Measurements from ENCODE around the gene TMEM179B. TPM values are rescaled to one million over a fixed set of nuclear protein-coding genes. Genes with fewer than 3 reads are reported as not detected.
"Not testable (repeated sequence)": the region's sequence is repeated elsewhere in the genome, so short reads cannot be mapped to it uniquely, and the experiment has no call there.

Gene TMEM179B, protein sequence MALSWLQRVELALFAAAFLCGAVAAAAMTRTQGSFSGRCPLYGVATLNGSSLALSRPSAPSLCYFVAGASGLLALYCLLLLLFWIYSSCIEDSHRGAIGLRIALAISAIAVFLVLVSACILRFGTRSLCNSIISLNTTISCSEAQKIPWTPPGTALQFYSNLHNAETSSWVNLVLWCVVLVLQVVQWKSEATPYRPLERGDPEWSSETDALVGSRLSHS
- 26.3 TPM for total RNA-seq
- 100 to 1,000 TPM; 129 to 172 (median 152) TPM for polyA plus RNA-seq

DNA sequence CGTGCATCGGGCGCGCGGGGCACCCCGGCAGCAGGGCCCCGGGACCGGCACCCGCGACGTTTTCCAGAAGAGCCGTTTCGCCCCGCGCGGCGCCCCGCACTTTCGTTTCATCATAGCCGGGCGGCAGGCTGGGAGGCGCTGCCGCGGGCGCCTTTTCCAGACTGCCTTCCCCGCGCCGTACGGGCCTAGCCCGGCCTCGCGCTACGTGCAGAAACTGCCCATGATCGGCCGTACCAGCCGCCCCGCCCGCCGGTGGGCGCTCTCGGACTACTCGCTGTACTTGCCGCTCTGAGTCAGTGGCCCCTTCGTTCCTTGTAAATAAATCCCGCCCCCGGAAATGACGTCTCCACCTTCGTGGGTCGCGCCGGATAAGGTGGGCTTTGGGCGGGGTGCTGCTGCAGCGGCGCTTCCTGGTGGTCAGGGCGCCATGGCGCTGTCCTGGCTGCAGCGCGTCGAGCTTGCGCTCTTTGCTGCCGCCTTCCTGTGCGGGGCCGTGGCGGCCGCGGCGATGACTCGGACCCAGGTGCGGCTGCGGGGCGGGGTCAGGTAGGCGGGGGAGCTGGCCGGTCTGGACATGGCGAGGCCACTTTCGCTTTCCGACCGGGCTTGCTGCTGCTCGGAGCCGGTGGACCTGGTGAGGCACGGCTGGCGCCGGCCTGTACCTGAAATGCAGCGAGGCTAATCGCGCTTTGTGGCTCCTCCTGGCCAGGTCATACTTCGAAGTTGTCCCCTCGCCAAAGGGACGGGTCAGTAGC lies at the start of gene TMEM179B:
Gene TMEM179B, plus strand, starts transcription at position 398 of the 755 bp plus-strand sequence. Its CDS starts 30 bp downstream, at position 428.
- H3K9me3 Mint-ChIP-seq: no peaks in the 10 kb centered on the region
- Histone ChIP-seq H3K9me3 (ENCODE audit: control insufficient read depth in 2 of 2, low read length in 2 of 2) (no peaks in the 10 kb centered on the region), H3K4me1 (ENCODE audit: control insufficient read depth, insufficient read depth, low read length, poor library complexity, severe bottlenecking) (peaks cover 46% of the 10 kb centered on the region), H3K27me3 (ENCODE audit: control insufficient read depth, insufficient read depth, low read length) (no peaks in the 10 kb centered on the region), H3K27ac (ENCODE audit: insufficient read depth, low read length, poor library complexity, severe bottlenecking) (peak within 1 kb of the TSS; percentile 94), H3K4me3 (ENCODE audit: low read depth, low read length) (peak within 1 kb of the TSS; percentile 89), H3K36me3 (ENCODE audit: control insufficient read depth, insufficient read depth, low read length) (peaks cover 20% of the 10 kb centered on the region)
- peak; percentile 74 for ATAC-seq (ENCODE audit: low read depth in 2 of 2)
- DNase-seq: peak; percentile 96 to 98 (median 98)
- no peaks in the 10 kb centered on the region for H3K27me3 Mint-ChIP-seq
- H3K27ac Mint-ChIP-seq: peak within 1 kb of the TSS; percentile 94 to 98 (median 98)
- H3K36me3 Mint-ChIP-seq: peaks cover 10% of the 10 kb centered on the region
- peak within 1 kb of the TSS; percentile 95 to 99 (median 96) for H3K4me3 Mint-ChIP-seq
- peaks cover 13 to 59% (median 40%) of the 10 kb centered on the region in 4 donors for H3K4me1 Mint-ChIP-seq

DNA sequence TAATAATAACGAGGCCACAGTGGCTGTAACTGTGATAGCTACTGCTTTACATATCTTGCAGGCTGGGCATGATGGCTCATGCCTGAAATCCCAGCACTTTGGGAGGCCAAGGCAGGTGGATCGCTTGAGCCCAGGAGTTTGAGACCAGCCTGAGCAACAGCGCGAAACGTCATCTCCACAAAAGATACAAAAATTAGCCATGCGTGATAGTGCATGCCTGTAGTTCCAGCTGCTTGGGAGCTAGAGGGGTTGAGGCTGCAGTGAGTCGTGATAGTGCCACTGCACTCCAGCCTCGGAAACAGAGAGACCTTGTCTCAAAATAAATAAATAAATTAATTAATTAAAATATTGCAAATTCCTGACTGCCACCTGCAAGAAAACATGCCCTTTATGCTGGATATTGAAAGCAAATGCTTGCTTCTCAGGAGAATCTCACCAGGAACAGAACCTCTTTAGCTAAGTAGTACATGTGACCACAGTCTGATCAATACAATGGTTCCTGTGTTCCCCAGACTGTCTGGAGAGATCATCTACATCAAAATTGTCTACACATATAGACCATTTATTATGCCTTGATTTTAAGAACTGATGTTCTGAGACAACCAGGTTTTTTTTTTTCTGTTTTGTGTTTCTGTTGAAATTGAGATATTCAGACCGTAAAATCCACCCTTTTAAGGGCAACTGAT lies 39.6 kb upstream of the TMEM179B start:
- H3K27me3 ChIP-seq (ENCODE audit: control insufficient read depth, insufficient read depth, low read length): no peaks in the 10 kb centered on the region
- H3K36me3 Mint-ChIP-seq: peaks cover 10% of the 10 kb centered on the region
- H3K4me3 Mint-ChIP-seq: no peak overlapping the region
- no peaks in the 10 kb centered on the region for H3K27me3 Mint-ChIP-seq
- H3K4me3 ChIP-seq (ENCODE audit: low read depth, low read length): no peak overlapping the region
- no peaks in the 10 kb centered on the region for H3K9me3 ChIP-seq (ENCODE audit: control insufficient read depth in 2 of 2, low read length in 2 of 2)
- no peaks in the 10 kb centered on the region for H3K9me3 Mint-ChIP-seq
- DNase-seq (no peak), ATAC-seq (ENCODE audit: low read depth in 2 of 2) (no peak)
- H3K27ac ChIP-seq (ENCODE audit: insufficient read depth, low read length, poor library complexity, severe bottlenecking): no peak overlapping the region
- peaks cover 0 to 32% (median 17%) of the 10 kb centered on the region in 4 donors for H3K4me1 Mint-ChIP-seq
- H3K4me1 ChIP-seq (ENCODE audit: control insufficient read depth, insufficient read depth, low read length, poor library complexity, severe bottlenecking): peaks cover 16% of the 10 kb centered on the region
- peak overlapping the region in 1 of 3 donors; percentile 12 for H3K27ac Mint-ChIP-seq
- H3K36me3 ChIP-seq (ENCODE audit: control insufficient read depth, insufficient read depth, low read length): peaks cover 15% of the 10 kb centered on the region

DNA sequence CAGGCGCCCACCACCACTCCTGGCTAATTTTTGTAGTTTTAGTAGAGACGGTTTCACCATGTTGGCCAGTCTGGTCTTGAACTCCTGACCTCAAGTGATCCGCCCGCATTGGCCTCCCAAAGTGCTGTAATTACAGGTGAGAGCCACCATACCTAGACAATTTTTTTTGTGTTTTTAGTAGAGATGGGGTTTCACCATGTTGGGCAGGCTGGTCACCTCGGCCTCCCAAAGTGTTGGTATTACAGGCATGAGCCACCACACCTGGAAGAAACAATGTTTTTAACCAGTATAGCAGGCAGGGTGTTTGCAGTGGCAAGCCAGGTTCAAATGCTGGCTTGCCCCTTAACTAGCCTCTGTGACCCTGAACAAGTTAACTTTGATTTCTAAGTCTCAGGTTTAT lies 37.3 kb upstream of the TMEM179B start:
- Mint-ChIP-seq H3K4me1 (peaks cover 0 to 50% (median 24%) of the 10 kb centered on the region in 4 donors), H3K27ac (peak overlapping the region in 1 of 3 donors; percentile 55)
- ATAC-seq (ENCODE audit: low read depth in 2 of 2): not testable (repeated sequence)

DNA sequence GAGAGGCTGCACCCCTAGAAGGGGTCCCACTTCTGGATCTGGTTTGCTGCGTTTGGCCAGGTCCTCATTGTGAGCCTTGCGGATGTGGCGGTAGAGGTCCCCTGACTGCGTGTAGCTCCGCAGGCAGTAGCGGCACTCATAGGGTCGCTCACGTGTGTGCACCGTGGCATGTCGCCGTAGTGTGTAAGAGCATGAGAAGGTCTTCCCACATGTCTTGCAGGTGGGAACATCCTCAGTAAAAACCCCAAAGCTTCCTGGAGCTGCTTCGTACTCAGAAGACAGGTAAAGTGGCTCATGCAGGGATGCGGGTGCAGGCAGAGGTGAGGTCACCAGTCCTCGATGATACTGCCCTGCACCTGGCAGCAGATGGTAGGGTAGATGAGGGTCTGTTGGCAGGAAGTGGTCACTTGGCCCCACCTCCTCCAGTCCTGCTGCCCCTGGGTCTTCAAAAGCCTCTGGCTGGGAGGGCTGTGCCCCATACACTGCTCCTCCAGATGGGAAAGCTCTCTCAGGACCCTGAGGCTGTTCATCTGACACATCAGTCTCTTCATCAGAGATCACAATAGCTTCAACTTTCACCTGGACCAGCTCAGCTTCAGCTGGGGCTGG lies 34.9 kb upstream of the TMEM179B start:
- H3K36me3 Mint-ChIP-seq: peaks cover 10% of the 10 kb centered on the region
- Histone ChIP-seq H3K4me1 (ENCODE audit: control insufficient read depth, insufficient read depth, low read length, poor library complexity, severe bottlenecking) (peaks cover 30% of the 10 kb centered on the region), H3K9me3 (ENCODE audit: control insufficient read depth in 2 of 2, low read length in 2 of 2) (no peaks in the 10 kb centered on the region), H3K27me3 (ENCODE audit: control insufficient read depth, insufficient read depth, low read length) (no peaks in the 10 kb centered on the region), H3K36me3 (ENCODE audit: control insufficient read depth, insufficient read depth, low read length) (peaks cover 17% of the 10 kb centered on the region), H3K27ac (ENCODE audit: insufficient read depth, low read length, poor library complexity, severe bottlenecking) (no peak overlapping the region), H3K4me3 (ENCODE audit: low read depth, low read length) (no peak overlapping the region)
- H3K4me3 Mint-ChIP-seq: peak overlapping the region in 3 of 4 donors; percentile 31 to 95 (median 93)
- peaks cover 0 to 50% (median 23%) of the 10 kb centered on the region in 4 donors for H3K4me1 Mint-ChIP-seq
- H3K27me3 Mint-ChIP-seq: no peaks in the 10 kb centered on the region
- H3K27ac Mint-ChIP-seq: peak overlapping the region; percentile 67 to 97 (median 92)
- H3K9me3 Mint-ChIP-seq: no peaks in the 10 kb centered on the region
- ATAC-seq (ENCODE audit: low read depth in 2 of 2): no peak
- DNase-seq: no peak

More for the DNA sequence above, 37.3 kb upstream of the TMEM179B start:
- Histone ChIP-seq H3K4me1 (ENCODE audit: control insufficient read depth, insufficient read depth, low read length, poor library complexity, severe bottlenecking) (peaks cover 30% of the 10 kb centered on the region), H3K36me3 (ENCODE audit: control insufficient read depth, insufficient read depth, low read length) (peaks cover 17% of the 10 kb centered on the region)
- peak overlapping the region in 1 of 4 donors; percentile 38 for H3K4me3 Mint-ChIP-seq
- not testable (repeated sequence) for H3K27me3 Mint-ChIP-seq; H3K9me3 Mint-ChIP-seq; H3K27ac ChIP-seq (ENCODE audit: insufficient read depth, low read length, poor library complexity, severe bottlenecking); H3K36me3 Mint-ChIP-seq; DNase-seq; H3K9me3 ChIP-seq (ENCODE audit: control insufficient read depth in 2 of 2, low read length in 2 of 2); H3K4me3 ChIP-seq (ENCODE audit: low read depth, low read length); H3K27me3 ChIP-seq (ENCODE audit: control insufficient read depth, insufficient read depth, low read length)

DNA sequence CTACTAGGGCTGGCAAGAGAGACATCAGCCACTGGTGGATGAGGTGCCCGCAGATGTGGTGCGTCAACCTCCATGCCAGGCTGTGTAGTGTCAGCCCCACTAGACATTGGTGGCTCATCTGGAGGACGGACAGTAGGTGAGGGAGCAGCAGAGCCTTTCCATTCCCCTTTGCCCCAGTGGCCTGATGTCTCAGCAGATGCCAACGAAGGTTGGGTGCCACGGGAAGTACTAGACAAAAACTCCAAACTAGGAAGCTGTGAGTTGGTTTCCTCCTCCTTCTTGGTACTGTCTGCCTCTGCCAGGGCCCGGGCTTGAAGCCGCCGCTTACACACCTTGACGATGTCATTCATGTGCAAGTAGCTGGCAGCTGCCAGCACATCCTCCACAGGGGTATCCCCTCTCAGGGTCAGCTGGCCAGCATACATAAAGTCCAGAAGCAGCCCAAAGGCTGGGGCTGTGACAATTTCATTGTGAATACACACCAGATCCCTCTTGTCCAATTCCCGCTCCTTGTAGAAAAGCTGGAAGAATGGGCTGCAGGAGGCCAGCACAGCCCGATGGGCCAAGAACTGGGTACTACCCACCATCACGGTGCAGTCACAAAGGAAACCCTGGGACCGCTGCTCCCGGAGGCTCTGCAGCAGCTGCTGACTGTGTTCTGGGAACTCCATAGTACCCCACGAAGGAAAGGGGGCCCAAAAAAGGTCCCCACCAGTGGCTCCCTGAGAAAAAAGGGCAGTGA lies 34.0 kb upstream of the TMEM179B start:
- H3K27me3 ChIP-seq (ENCODE audit: control insufficient read depth, insufficient read depth, low read length): no peaks in the 10 kb centered on the region
- Mint-ChIP-seq H3K27me3 (no peaks in the 10 kb centered on the region), H3K27ac (peak overlapping the region; percentile 97 to 99 (median 98)), H3K9me3 (no peaks in the 10 kb centered on the region), H3K4me3 (peak overlapping the region; percentile 93 to 99 (median 96)), H3K4me1 (peaks cover 0 to 47% (median 21%) of the 10 kb centered on the region in 4 donors), H3K36me3 (peaks cover 10% of the 10 kb centered on the region)
- no peak for DNase-seq
- no peak for ATAC-seq (ENCODE audit: low read depth in 2 of 2)
- H3K9me3 ChIP-seq (ENCODE audit: control insufficient read depth in 2 of 2, low read length in 2 of 2): no peaks in the 10 kb centered on the region
- H3K27ac ChIP-seq (ENCODE audit: insufficient read depth, low read length, poor library complexity, severe bottlenecking): peak overlapping the region; percentile 92
- H3K36me3 ChIP-seq (ENCODE audit: control insufficient read depth, insufficient read depth, low read length): peaks cover 17% of the 10 kb centered on the region
- H3K4me3 ChIP-seq (ENCODE audit: low read depth, low read length): peak overlapping the region; percentile 94
- H3K4me1 ChIP-seq (ENCODE audit: control insufficient read depth, insufficient read depth, low read length, poor library complexity, severe bottlenecking): peaks cover 30% of the 10 kb centered on the region

DNA sequence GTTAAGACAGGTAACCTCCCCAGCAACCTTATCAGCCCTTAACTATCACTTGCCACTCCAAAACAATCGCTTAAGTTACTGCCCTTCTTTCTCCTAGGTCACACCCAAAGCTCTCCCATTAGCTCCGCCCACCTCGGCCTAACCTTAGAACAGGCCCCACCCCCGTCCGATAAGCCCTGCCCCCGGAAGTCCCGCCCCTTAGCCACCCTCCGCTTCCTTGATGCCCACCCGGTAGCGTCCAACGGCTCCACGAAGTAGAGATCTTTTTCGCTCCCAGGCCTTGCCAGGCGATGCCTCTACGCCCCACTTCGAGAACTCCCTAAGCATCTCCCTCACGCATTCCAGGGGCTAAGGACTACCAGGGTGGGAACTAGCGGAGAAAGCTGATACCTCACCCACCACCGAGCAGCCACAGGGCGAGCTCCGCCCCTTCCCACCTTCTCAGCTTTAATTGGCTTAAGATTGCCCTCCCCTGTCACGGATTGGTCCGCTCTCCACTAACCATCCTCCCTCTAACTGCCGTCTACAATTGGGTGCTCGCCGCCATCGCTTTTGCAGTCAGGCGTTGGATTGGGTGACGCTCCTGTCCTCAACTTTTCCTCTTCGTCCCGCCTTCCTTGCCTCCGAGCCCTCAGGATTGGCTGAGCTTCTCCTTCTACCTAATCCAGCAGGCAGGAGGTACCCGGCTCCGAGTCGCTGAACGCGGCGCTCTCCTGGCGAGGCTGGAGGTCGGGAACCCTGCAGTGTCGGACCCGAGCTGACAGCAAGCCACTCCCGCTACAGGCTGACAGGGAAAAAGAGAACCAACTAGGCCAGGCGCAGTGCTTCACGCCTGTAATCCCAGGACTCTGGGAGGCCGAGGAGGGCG lies 33.2 kb upstream of the TMEM179B start, which contains the start of gene ZBTB3:
Gene ZBTB3, minus strand, starts transcription at position 425 of the 868 bp plus-strand sequence. CDS start 496 bp downstream, outside the sequence.
- H3K36me3 Mint-ChIP-seq: peaks cover 7% of the 10 kb centered on the region
- H3K36me3 ChIP-seq (ENCODE audit: control insufficient read depth, insufficient read depth, low read length): peaks cover 15% of the 10 kb centered on the region
- peak within 1 kb of the TSS; percentile 92 for H3K27ac ChIP-seq (ENCODE audit: insufficient read depth, low read length, poor library complexity, severe bottlenecking)
- no peaks in the 10 kb centered on the region for H3K27me3 Mint-ChIP-seq
- peak within 1 kb of the TSS; percentile 97 to 99 (median 98) for H3K27ac Mint-ChIP-seq
- peak within 1 kb of the TSS; percentile 94 for H3K4me3 ChIP-seq (ENCODE audit: low read depth, low read length)
- peaks cover 30% of the 10 kb centered on the region for H3K4me1 ChIP-seq (ENCODE audit: control insufficient read depth, insufficient read depth, low read length, poor library complexity, severe bottlenecking)
- H3K4me1 Mint-ChIP-seq: peaks cover under 1 to 43% (median 19%) of the 10 kb centered on the region in 4 donors
- peak within 1 kb of the TSS; percentile 93 to 99 (median 96) for H3K4me3 Mint-ChIP-seq
- no peaks in the 10 kb centered on the region for H3K27me3 ChIP-seq (ENCODE audit: control insufficient read depth, insufficient read depth, low read length)
- H3K9me3 ChIP-seq (ENCODE audit: control insufficient read depth in 2 of 2, low read length in 2 of 2): no peaks in the 10 kb centered on the region
- H3K9me3 Mint-ChIP-seq: no peaks in the 10 kb centered on the region
- ATAC-seq (ENCODE audit: low read depth in 2 of 2): peak; percentile 95 to 97
- DNase-seq: peak; percentile 96 to 100 (median 99)
